Muscle of back (tissue), 11 donors: ENCODE results near the gene LZTFL1. TPM values are rescaled to one million over a fixed set of nuclear protein-coding genes. Genes with fewer than 3 reads are reported as not detected.
A peak's percentile ranks its signal among the peaks of the same experiment; 100 is the strongest.
"Not testable (repeated sequence)": the region's sequence is repeated elsewhere in the genome, so short reads cannot be mapped to it uniquely, and the experiment has no call there.

ENCODE experiments used
- DNase-seq, 3 donors: peaks; one replicate each; pipeline versions ENCODE4 v3.0.0 to v3.0.0-alpha.2; 2013
- polyA plus RNA-seq, 10 donors: library from polyadenylated mRNA; unstranded; fragments of 120-200 nt; gene quantifications; one replicate each; pipeline ENCODE4 v1.2.1, GENCODE V29; 2013; ENCODE audit not compliant: insufficient read length in 10 of 10

LZTFL1 gene
- polyA plus RNA-seq, 10 donors: 13.1 to 21.7 (median 16.0) TPM

- no peak for DNase-seq
Observed at GRCh38 chr3:45868650-45869049, 26.7 kb upstream of the LZTFL1 start.

- DNase-seq: no peak
Observed at GRCh38 chr3:45868213-45868612, 26.3 kb upstream of the LZTFL1 start.

GRCh38 chr3:45865563-45865962, 23.6 kb upstream of the LZTFL1 start:
- no peak for DNase-seq

GRCh38 chr3:45864760-45865519, 23.0 kb upstream of the LZTFL1 start:
- no peak for DNase-seq

- no peak for DNase-seq
Observed at GRCh38 chr3:45861043-45861719, 19.3 kb upstream of the LZTFL1 start.

GRCh38 chr3:45860481-45860880, 18.6 kb upstream of the LZTFL1 start:
- no peak for DNase-seq

- DNase-seq: no peak
Observed at GRCh38 chr3:45858809-45859543, 17.1 kb upstream of the LZTFL1 start.

- not testable (repeated sequence) for DNase-seq
Observed at GRCh38 chr3:45857024-45857423, 15.1 kb upstream of the LZTFL1 start.

GRCh38 chr3:45856323-45856722, 14.4 kb upstream of the LZTFL1 start:
- DNase-seq: not testable (repeated sequence)

- no peak for DNase-seq
Observed at GRCh38 chr3:45852828-45853227, 10.9 kb upstream of the LZTFL1 start.

GRCh38 chr3:45848392-45848791, 6.5 kb upstream of the LZTFL1 start:
- DNase-seq: no peak

- no peak for DNase-seq
Observed at GRCh38 chr3:45844616-45845015, 2.7 kb upstream of the LZTFL1 start.

- DNase-seq: no peak
Observed at GRCh38 chr3:45842851-45843625, 1.1 kb upstream of the LZTFL1 start.

- DNase-seq: peak in 1 of 3 donors; percentile 3
Observed at GRCh38 chr3:45841420-45841756, 531 bp downstream of the LZTFL1 start.

GRCh38 chr3:45838466-45838865, 3.5 kb downstream of the LZTFL1 start:
- no peak for DNase-seq

GRCh38 chr3:45832699-45833098, 9.2 kb downstream of the LZTFL1 start:
- no peak for DNase-seq

GRCh38 chr3:45830121-45830520, 11.8 kb downstream of the LZTFL1 start:
- DNase-seq: no peak

- DNase-seq: no peak
Observed at GRCh38 chr3:45826908-45827307, 15.0 kb downstream of the LZTFL1 start.

- no peak for DNase-seq
Observed at GRCh38 chr3:45826321-45826720, 15.6 kb downstream of the LZTFL1 start.

- no peak for DNase-seq
Observed at GRCh38 chr3:45821127-45821526, 20.8 kb downstream of the LZTFL1 start.

GRCh38 chr3:45819543-45819942, 22.4 kb downstream of the LZTFL1 start:
- peak in 1 of 3 donors; percentile 4 for DNase-seq
